Psoas muscle (tissue), 8 donors: ENCODE data around the gene TRIM46. TPM values are rescaled to one million over a fixed set of nuclear protein-coding genes. Genes with fewer than 3 reads are reported as not detected.
A peak's percentile ranks its signal among the peaks of the same experiment; 100 is the strongest.

Source experiments
- ATAC-seq, 4 donors: fragments of 200-7000 bp; cut with Tn5 transposase; one replicate each; pipeline ENCODE4 v1.9.1; 2020; ENCODE audit warnings: moderate library complexity in 3 of 4, mild to moderate bottlenecking in 2 of 4
- DNase-seq, 2 donors: peaks; one replicate each; pipeline ENCODE4 v3.0.0-alpha.2; 2020
- H3K27ac ChIP-seq: fragments of 200-600 bp; one replicate; pipeline ENCODE4 v1.8.0; 2022
- H3K27me3 ChIP-seq, 3 donors: fragments of 200-600 bp in 1 of 3; one replicate each; pipeline versions ENCODE4 v1.6.1 to v1.8.0; 2013 to 2022; ENCODE audit warnings: low read length in 2 of 3, mild to moderate bottlenecking in 2 of 3, moderate library complexity in 1 of 3; ENCODE audit not compliant: insufficient read depth in 3 of 3
- H3K36me3 ChIP-seq, 2 donors: fragments of 200-600 bp in 1 of 2; one replicate each; pipeline versions ENCODE4 v1.6.1 to v1.8.0; 2013 to 2022; ENCODE audit warnings: low read depth in 1 of 2, mild to moderate bottlenecking in 1 of 2, moderate library complexity in 1 of 2; ENCODE audit not compliant: insufficient read depth in 1 of 2
- H3K4me1 ChIP-seq: fragments of 200-600 bp; one replicate; pipeline ENCODE4 v1.8.0; 2022
- H3K4me3 ChIP-seq: fragments of 200-600 bp; one replicate; pipeline ENCODE4 v1.8.0; 2022; ENCODE audit warnings: mild to moderate bottlenecking
- H3K9me3 ChIP-seq: fragments of 200-600 bp; one replicate; pipeline ENCODE4 v1.8.0; 2022
- CTCF ChIP-seq: fragments of 200-600 bp; IDR thresholded peaks from one replicate; pipeline ENCODE4 v1.8.0; 2022; ENCODE audit warnings: antibody characterized with exemption
- WGBS, 3 donors: extraction: QIAGEN DNeasy Blood & Tissue Kit; methylation state at CpG; one replicate each; pipeline versions ENCODE4 v1.1.6 to v1.1.7; 2013; 5-methylcytosine and 5-hydroxymethylcytosine counted together
- intact Hi-C, 2 donors: fragments of 100-400 bp; cut with DNase I; formaldehyde crosslinking; loops; one replicate each; pipeline versions ENCODE4 v1.11.0 to v1.14.2; 2022
- polyA plus RNA-seq, 3 donors: library from polyadenylated mRNA; stranded (reverse); fragments of 200-250 nt; gene quantifications; one replicate each; pipeline ENCODE4 v1.2.3, GENCODE V29; 2013
- total RNA-seq, 4 donors: library from RNA; stranded (reverse); fragmentation: NEBNext Ultra II Directional in 2 of 4; extraction: Animal tissue kit (Norgen Biotek cat#: 25700) in 2 of 4; gene quantifications; one replicate each; pipeline versions ENCODE4 v1.2.1 to v1.2.4, GENCODE V29; 2021 to 2023
- donor health status: healthy with polysubstance abuse.
- donor health status: DM: no; HTN: no; CAD: no; lungs with moderate emphysema.
- donor health status: Bipolar disorder and iron deficiency.
- donor health status: healthy.
- donor health status: DM: yes; HTN: yes; CAD: no.
- donor health status: DM: no; HTN: no; CAD: no.
- donor health status: DM: no; HTN: no; CAD: no.
- donor health status: DM: yes; HTN: yes; CAD: no.

TRIM46 gene
- total and polyA plus RNA-seq, 7 donors = 0.03 to 0.16 (median 0.09) TPM; not detected in 3

GRCh38 chr1:155195201-155196102 lies 21.8 kb downstream of the TRIM46 start:
- TF ChIP-seq CTCF = no peak
- intact Hi-C loops = no loop called here
- peak overlapping the region; percentile 71 for H3K4me3 ChIP-seq
- 23 to 31% (median 24%) methylated on average over 25 to 27 of the region's 27 CpGs for WGBS, 3 donors
- H3K4me1 ChIP-seq = peaks cover 21% of the 10 kb centered on the region
- H3K27me3 ChIP-seq = no peaks in the 10 kb centered on the region
- DNase-seq (peak in 1 of 2 donors; percentile 64), ATAC-seq (no peak)
- no peaks in the 10 kb centered on the region for H3K36me3 ChIP-seq
- no peak overlapping the region for H3K27ac ChIP-seq
- no peaks in the 10 kb centered on the region for H3K9me3 ChIP-seq

GRCh38 chr1:155196103-155196892 lies 22.6 kb downstream of the TRIM46 start:
- H3K27ac ChIP-seq = no peak overlapping the region

GRCh38 chr1:155196893-155197638 lies 23.4 kb downstream of the TRIM46 start:
- peaks cover 21% of the 10 kb centered on the region for H3K4me1 ChIP-seq
- H3K36me3 ChIP-seq = no peaks in the 10 kb centered on the region
- 60 to 74% (median 67%) methylated on average over 20 of the region's 20 CpGs for WGBS, 3 donors
- ATAC-seq (peak; percentile 63 to 76 (median 71)), DNase-seq (peak; percentile 70 to 86)
- no peaks in the 10 kb centered on the region for H3K27me3 ChIP-seq
- H3K27ac ChIP-seq = peak overlapping the region; percentile 71
- no peak for TF ChIP-seq CTCF
- intact Hi-C loops = no loop called here
- no peaks in the 10 kb centered on the region for H3K9me3 ChIP-seq
- H3K4me3 ChIP-seq = no peak overlapping the region

More at GRCh38 chr1:155196103-155196892, 22.6 kb downstream of the TRIM46 start:
- Histone ChIP-seq H3K4me3 (no peak overlapping the region), H3K4me1 (peaks cover 21% of the 10 kb centered on the region), H3K36me3 (no peaks in the 10 kb centered on the region), H3K9me3 (no peaks in the 10 kb centered on the region), H3K27me3 (no peaks in the 10 kb centered on the region)
- intact Hi-C loops = no loop called here
- DNase-seq (peak in 1 of 2 donors; percentile 60), ATAC-seq (no peak)
- 77 to 83% (median 81%) methylated on average over 6 of the region's 6 CpGs for WGBS, 3 donors
- no peak for TF ChIP-seq CTCF

GRCh38 chr1:155197901-155198546 lies 24.4 kb downstream of the TRIM46 start:
- Histone ChIP-seq H3K27me3 (no peaks in the 10 kb centered on the region), H3K27ac (peak overlapping the region; percentile 71), H3K4me3 (no peak overlapping the region), H3K9me3 (no peaks in the 10 kb centered on the region), H3K36me3 (no peaks in the 10 kb centered on the region), H3K4me1 (peaks cover 20% of the 10 kb centered on the region)
- WGBS, 3 donors = 88 to 89% (median 89%) methylated on average over 15 of the region's 15 CpGs
- DNase-seq = peak in 1 of 2 donors; percentile 26
- no peak for ATAC-seq
- intact Hi-C loops = no loop called here
- TF ChIP-seq CTCF = no peak
